Coronary artery (tissue), 2 donors: ENCODE data around the gene CHMP1B.

Experiments
- DNase-seq: peaks from one replicate; pipeline ENCODE4 v3.0.0-alpha.2; 2017; ENCODE audit warnings: low spot score
- H3K27ac ChIP-seq, 2 donors: fragments of 200-600 bp; sonication (generic); one replicate each; pipeline ENCODE4 v1.5.1; 2016 to 2019
- H3K4me3 ChIP-seq: fragments of 200-600 bp; sonication (generic); 2 replicates; pipeline ENCODE4 v1.5.1; 2016; ENCODE audit warnings: mild to moderate bottlenecking, moderate library complexity
- TF ChIP-seq, protein P1 (sequence below): fragments of 200-600 bp; sonication (generic); IDR thresholded peaks from one replicate; pipeline ENCODE4 v1.5.1; 2019; ENCODE audit warnings: antibody characterized with exemption

The CHMP1B gene

GRCh38 chr18:11866329-11866728 lies 15.1 kb downstream of the CHMP1B start:
- Histone ChIP-seq H3K4me3 (no peak overlapping the region), H3K27ac (no peak overlapping the region)
- TF ChIP-seq, protein P1, sequence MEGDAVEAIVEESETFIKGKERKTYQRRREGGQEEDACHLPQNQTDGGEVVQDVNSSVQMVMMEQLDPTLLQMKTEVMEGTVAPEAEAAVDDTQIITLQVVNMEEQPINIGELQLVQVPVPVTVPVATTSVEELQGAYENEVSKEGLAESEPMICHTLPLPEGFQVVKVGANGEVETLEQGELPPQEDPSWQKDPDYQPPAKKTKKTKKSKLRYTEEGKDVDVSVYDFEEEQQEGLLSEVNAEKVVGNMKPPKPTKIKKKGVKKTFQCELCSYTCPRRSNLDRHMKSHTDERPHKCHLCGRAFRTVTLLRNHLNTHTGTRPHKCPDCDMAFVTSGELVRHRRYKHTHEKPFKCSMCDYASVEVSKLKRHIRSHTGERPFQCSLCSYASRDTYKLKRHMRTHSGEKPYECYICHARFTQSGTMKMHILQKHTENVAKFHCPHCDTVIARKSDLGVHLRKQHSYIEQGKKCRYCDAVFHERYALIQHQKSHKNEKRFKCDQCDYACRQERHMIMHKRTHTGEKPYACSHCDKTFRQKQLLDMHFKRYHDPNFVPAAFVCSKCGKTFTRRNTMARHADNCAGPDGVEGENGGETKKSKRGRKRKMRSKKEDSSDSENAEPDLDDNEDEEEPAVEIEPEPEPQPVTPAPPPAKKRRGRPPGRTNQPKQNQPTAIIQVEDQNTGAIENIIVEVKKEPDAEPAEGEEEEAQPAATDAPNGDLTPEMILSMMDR = no peak
- no peak for DNase-seq

- H3K27ac ChIP-seq = no peak overlapping the region
- no peak for DNase-seq
- no peak overlapping the region for H3K4me3 ChIP-seq
- TF ChIP-seq, protein P1 = no peak
These were observed 15.6 kb downstream of the CHMP1B start for GRCh38 chr18:11866764-11867163.

- Histone ChIP-seq H3K27ac (no peak overlapping the region), H3K4me3 (no peak overlapping the region)
- no peak for DNase-seq
- TF ChIP-seq, protein P1 = no peak
These were observed 17.0 kb downstream of the CHMP1B start for GRCh38 chr18:11868230-11868629.

DNA sequence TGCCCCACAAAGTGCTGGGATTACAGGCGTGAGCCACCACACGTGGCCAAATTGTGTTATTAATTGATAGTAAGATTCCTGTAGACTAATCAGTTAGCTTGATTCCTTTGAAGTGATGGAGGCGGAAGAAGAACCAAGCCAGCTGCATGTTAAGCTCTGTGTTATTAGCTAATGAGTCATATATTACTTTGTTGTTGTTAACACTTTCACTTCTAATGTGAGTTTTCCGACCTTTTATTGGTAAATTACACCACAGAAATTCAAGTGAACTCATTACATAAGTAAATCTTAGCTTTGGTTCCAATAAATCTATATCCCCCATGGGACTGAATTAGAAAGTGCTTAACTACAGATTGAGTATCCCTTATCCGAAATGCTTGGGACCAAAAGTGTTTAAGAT lies 20.3 kb downstream of the CHMP1B start:
- Histone ChIP-seq H3K27ac (no peak overlapping the region), H3K4me3 (no peak overlapping the region)
- DNase-seq = no peak
- TF ChIP-seq, protein P1 = no peak

DNA sequence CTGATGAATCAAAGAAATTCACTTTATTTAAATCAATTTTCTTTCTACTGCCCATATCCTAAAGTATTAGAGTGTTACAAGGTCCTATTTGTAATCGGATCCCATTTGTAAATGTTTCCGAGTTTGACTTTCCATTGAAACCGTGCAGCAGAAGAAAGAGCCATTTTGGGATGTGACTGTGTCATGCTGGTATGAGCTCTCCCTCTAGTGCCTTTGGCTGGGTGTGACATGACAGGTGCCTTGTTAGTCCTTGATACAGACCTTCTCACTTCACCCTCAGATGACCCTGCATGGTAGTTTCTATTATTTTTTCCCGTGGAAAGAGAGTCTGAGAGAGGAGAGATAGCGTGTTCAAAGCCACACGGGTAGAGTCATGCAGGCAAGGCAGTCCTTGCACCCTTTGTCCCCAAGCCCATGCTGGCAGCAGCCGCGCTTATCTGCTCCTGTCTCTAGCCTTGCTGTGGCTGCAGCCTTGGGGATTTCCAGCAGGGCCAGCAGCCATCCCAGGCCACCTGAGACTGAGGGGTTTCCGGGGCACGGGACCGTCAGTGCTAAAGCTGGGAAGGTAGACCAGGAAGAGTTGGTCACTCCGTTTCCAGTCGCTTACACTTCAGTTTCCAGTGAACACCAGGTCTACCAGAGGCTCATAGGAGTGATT lies 21.4 kb downstream of the CHMP1B start:
- Histone ChIP-seq H3K27ac (no peak overlapping the region), H3K4me3 (no peak overlapping the region)
- TF ChIP-seq, protein P1 = no peak
- DNase-seq = no peak

DNA sequence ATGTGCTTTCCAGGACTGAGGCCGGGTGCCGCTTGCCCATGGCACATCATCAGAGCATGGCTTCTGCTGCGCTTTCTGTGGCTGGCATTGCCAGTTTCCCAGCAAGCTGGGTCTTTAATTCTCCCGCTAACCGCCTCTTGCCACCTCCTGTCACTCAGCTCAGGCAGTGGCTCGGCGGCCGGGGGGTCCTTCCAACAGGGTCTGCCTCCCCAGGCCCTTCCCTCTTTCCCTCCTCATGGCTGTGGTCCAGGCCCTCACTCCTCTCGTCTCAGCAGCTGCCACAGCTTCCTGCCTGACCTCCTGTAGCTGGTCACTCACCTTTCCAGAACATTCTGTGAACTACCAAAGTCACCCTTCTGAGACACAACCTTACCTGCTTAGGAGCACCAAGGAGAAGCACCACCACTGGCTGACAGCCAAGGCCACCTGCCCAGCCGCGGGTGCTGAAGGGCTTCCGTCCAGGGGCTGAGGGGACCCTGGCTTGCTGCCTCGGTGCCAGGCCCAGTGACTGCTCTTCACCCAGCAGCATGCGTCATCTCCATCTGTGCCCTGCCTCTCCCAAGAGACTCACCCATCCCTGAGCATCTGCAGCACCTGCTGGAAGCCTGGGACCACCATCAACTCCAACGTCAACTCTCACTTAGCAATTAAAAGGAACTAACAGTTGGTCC lies 22.6 kb downstream of the CHMP1B start:
- DNase-seq = no peak
- TF ChIP-seq, protein P1 = no peak
- Histone ChIP-seq H3K27ac (no peak overlapping the region), H3K4me3 (no peak overlapping the region)

- TF ChIP-seq, protein P1 = no peak
- DNase-seq = no peak
These were observed 23.5 kb downstream of the CHMP1B start for GRCh38 chr18:11874676-11875075.

More at GRCh38 chr18:11874676-11875075, 23.5 kb downstream of the CHMP1B start:
- no peak overlapping the region for H3K27ac ChIP-seq
- H3K4me3 ChIP-seq = no peak overlapping the region
